ENCODE results near the gene HMGN1.

HMGN1 gene

DNA sequence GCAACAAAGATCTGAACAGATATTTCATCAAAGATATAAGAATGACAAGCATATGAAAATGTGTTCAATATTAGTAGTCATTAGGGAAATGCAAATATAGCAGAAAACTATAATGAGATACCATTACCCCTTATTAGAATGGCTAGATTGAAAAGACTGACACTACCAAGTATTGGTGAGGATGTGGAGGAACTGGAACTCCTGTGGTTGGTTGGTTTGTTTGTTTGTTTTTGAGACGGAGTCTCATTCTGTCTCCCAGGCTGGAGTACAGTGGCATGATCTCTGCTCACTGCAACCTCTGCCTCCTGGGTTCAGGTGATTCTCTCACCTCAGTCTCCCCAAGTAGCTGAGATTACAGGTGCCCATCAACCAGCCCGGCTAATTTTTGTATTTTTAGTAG, 18.9 kb upstream of the HMGN1 start:
- no peak for DNase-seq

DNA sequence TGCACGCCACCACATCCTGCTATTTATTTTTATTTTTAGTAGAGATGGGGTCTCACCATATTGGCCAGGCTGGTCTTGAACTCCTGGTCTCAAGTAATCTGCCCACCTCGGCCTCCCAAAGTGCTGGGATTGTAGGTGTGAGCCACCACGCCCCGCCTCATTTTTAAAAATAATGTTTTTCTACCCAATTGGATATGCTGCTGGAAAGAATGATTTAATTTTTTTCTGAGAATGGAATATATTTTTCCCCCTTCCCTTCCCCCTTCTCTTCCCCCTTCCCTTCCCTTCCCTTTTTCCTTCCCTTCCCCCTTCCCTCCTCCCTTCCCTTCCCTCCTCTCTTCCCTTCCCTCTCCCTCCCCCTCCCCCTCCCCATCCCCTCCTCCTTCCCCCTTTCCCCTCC, 17.7 kb upstream of the HMGN1 start:
- DNase-seq: no peak

DNA sequence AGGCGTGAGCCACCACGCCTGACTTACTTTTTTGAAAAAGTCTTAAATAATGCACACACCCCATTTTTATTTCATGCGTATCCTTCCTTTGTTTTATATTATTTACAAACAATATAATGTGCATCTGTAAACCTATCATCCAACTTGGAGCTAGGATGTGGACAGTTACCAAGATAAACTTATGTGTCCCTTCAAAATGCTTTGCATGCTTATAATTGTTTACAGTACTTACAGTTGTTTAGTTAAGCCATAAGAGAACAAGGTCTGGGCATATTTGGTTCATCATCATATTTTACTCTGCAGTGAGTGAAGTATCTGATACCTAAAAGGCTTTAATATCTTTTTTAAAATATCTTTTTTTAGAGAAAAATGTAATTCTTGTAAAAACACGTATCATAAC, 16.1 kb upstream of the HMGN1 start:
- DNase-seq: no peak

DNA sequence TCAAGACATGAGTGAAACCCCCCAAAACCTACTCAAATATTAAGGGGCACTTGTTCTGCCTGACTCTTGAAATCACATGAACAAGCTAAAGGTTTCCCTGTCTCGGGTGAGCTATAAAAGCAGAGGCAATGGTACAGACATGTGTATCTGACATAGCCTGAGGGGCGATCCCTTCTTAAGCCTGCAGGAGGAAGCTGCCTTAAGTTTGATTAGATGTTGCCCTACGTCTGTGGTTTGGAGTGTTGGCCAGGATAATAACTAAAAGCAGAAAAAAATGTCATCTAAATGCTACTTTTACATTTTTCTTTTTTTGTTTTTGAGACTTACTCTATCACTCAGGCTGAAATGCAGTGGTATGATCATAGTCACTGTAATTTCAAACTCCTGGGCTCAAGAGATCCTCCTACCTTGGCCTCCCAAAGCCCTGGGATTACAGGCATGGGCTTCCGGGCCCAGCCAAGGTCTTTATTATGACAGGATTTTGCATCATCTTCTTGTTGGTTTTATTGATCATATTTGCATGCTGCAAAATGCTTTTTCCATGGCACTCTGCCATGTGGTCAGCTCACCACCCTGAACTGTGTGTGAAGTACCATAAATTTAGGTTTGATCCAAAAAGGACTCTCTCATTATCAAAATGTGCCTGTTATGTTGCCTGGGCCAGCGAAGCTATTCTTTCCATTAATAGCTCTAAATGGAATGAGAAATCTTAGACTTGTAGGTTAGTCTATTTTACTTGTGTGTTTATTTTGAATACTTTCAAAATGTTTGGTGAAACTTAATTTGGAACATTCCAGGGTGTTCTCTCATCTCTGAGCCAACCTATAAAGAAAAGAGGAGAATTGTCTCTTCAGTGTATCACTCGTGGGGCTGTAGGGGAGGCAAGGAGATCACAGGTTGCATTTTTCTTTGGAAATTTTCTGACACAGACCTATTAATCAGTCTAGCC, 15.0 kb upstream of the HMGN1 start:
- no peak for DNase-seq

DNA sequence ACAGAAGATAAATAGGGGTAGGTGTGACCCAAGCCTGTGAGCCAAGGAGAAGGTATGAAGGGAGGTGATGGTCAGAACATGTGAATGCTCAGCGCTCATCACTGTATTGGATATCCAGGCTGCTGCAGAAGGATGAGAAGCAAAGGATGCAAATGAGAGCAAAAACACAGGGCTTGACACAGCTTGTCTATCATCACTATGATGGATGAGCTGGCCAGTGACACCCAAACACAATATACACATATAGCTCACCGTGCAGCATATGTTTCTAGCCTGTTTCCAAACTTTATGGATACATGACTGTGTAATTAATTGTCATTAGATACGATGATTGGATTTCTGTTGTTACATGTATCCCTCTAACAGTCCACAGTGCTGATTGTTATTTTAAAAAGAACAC, 13.8 kb upstream of the HMGN1 start:
- no peak for DNase-seq

DNA sequence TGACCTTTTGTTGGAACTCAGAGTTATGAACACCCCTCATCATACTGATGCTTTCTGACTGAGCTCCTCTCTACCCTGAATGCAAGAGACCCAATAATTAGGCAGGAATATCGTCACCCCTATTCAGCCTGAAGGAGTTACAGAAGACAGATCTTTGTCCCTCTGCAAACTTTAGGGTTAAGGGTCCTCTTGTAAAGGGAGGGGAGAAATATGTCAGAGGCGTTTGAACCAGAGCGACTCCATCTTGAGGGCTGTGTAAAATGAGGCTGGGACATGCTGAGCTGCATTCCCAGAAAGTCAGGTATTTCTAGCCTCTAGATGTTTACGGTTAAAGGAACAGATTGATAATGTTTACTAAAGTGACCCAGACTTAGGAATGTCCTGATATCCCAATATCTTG, 10.5 kb upstream of the HMGN1 start:
- DNase-seq: no peak

DNA sequence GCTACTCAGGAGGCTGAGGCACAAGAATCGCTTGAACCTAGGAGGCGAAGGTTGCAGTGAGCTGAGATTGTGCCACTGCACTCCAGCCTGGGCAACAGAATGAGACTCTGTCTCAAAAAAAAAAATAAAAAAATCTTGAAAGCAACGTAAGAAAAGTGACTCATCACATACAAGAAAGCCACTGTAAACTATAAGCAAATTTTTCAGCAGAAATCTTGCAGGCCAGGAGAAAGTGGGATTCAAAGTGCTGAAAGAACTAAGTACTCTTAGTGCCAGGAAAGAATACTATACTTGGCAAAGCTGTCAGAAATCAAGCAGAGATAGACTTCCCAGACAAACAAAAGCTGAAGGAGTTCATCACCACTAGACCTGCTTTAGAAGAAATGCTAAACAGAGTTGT, 4.4 kb upstream of the HMGN1 start:
- no peak for DNase-seq

DNA sequence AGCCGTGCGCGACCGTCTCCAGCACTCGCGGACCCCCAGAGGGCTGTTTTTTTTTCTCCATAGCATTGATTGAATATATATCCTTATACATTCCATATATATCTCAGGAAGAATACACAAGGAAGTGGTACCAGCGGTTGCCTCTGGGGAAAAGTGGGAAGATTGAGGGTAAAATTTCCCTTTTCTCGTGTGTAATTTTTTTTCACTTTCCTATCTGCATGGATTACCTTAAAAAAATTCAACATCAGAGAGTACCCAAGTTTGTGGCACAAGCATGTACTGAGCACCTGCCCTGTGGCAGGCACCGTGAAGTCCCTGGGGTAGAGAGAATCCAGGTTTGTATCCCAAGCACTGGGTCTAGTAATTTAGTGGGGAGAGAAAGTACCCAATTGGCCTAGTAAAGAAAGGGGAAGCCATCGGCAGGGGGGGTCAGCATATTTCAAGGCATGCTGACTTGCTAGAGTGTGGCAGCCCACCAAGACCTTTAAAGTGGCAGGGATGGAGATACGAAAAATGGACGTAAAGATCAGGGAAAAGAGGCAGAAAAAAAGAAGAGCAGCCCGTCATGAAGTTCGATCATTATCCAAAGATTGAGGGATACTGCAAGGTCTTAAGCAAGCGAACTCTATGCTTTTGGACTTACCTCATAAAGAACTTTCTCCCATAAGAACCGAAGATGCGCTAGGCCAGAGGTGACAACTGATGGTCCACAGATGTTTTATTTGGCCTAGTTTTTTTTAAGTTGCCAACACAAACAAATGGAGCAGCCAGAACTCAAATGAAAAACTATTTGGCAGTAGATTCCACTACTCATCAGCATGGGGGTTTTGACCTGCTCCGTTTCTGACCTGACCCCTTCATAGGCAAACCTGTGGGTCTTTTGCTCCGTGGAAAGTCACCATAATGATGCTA, 1.5 kb upstream of the HMGN1 start:
- DNase-seq: no peak

DNA sequence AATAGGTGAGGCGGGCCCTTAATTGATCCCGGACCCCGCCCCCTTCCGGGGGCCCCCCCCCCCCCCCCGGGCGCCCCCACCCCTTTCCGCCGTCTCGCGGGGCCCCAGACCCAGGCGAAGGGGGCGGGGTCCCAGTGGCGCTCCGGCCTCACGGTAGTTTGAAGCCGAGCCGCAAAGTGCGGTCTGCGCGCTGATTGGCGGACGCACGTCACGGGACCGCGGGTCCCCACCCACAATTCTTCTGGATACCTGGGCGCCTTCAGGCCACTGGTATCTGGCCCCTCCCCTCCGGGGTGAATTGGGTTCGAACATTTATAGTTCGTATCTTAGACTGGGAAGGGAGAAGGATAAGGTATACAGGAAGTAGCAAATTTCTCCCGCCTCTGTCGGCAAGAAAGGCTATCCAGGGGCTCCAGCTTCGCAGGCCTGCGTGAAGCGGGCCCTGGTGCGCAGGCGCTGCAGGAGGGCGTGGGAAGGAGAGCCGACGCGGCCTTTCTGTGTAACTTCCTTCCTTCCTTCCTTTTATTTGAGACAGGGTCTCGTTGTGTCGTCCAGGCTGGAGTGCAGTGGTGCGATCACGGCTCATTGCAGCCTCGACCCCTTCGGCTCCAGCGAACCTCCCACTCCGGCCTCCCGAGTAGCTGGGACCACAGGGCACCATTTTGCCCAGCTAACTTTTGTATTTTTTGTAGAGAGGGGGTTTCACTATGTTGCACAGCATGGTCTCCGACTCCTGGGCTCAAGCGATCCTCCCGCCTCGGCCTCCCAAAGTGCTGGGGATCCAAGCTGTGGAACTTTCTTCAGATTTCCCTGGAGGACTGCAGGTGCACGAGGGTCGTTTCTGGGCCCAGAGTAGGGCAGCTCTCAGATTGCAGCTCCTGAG, 564 bp upstream of the HMGN1 start:
- DNase-seq: peak; percentile 93 to 98 (median 96)

DNA sequence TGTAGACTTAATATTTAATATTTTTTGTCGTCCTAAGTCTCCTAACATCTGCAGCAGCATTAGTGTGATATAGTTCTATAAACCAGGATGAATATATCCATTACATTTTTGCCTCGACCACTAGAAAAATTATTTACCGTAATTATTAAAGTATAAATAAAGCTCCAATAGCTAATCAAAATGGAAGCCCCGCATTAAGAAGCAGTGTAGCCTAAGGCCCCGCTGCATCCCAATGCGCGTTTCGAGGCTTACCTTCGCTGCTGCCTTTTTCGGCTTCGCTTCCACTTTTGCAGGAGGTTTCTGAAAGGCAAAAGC, 891 bp downstream of the HMGN1 start:
- DNase-seq: peak in 1 of 5 donors; percentile 12

DNA sequence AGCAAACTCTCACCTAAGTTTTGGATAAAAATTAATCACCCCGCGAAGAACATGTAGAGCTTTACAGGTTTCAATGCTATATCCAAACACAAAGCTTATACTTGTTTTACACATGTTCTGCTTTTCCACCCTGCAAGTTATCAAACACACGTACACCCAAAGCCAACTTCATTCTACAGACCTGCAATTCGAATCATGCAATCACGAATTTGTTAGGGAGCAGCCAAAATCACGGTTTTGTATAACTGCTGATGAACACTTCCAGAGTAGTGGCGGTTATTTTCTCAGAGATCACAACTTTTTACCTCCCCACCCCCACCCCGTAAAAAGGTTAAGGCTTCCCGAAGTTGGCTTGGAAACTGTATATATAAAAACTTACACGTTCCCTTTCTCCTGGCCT, 1.4 kb downstream of the HMGN1 start:
- DNase-seq: no peak

DNA sequence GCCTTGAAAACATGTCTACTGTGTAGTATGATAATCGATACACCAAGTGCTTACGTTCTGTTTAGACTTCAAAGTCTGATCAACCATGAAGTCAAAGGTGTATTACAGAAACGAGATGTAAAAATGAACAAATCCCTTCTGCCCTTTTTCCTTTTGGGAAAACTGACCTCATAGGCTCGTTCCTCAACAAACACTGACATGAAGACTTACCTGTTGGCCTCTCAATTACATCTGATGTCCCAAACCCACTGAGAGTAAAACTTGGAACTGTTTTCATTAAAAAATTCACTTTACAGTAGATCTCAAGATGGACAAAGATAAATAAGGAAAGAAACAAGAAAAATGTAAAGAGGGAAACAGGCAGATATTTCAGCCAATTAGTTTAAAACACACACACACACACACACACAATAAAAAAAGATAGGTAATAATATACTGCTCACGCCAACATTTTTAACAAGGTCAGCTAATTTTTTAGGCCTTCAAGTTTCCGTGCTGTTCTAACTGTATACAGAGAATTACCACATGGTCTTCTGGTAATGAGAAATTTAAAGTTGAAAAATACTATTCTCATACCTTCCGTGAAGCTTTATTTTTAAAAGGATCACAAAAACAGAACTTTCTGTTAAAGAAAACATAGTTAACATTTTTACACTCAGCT, 2.1 kb downstream of the HMGN1 start:
- no peak for DNase-seq

DNA sequence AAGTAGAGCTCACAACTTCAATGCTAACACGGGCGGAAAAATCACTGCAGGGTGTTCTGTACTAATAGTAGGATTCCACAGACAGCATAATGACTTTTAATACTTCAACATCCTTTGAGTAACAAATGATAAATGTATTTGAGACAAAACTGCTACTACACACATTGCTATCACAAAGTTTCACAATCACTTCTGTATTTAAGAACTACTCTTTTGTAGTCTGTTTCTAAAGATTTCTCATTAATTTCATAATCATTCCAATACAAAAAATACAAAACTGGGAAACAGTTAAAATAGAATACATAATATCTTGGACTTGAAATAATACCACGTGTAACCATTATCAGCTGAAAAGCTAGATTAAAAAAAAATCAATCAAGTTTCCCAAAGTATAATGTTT, 2.7 kb downstream of the HMGN1 start:
- DNase-seq: no peak

DNA sequence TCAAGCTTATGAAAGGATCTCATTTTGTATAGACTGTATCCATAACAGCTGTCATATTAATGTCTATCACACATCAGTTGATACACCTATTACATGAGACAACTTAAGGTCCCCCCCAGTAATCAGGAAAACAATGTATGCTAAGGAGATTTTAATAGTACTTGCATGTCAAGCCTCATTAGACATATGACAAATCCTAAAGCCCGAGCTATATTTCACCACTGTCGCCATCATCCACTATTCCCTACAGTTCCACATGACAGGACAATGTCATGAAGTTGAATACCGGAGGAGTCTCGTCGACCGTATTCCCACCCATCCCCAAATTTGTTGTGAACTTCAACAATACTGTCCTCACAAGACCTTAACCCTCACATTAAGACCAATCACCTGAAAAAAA, 3.4 kb downstream of the HMGN1 start:
- DNase-seq: no peak

DNA sequence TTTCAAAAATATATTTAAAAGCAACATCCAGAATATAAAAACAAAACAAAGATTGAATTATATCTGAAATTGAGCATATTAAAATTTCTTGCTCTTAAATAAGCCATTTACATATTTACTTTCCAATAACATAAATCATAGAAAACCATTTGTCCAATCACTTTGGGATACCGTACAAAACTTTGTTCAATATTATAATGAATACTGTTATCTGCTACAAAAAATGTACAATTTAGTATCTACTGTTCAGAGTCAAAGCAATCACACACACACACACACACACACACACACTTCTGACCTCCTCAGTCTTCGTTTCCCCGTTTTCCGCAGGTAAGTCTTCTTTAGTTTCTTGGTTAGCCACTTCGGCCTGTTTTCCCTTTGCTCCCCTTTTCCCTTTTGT, 4.0 kb downstream of the HMGN1 start:
- no peak for DNase-seq

DNA sequence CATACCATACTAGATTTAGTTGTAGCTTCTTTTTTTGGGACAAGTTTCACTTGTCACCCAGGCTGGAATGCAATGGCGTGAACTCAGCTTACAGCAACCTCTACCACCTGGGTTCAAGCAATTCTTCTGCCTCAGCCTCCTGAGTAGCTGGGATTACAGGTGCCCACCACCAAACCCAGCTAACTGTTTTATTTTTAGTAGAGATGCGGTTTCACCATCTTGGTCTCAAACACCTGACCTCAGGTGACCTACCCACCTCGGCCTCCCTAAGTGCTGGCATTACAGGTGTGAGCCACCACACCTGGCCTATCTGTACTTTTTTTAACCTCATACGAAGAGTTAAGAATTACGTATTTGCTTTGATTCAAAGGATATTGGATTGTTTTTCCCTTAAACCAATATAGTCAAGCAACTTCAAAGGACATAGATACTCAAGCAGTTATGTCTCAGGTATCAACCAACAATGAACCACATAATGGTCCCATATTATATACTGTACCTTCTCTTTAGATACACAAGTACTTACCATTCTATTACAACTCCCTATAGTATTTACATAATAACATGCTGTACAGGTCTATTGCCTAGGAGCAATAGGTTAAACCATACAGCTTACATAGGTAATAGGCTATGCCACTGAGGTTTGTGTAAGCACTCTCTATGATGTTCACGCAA, 7.5 kb downstream of the HMGN1 start:
- no peak for DNase-seq

DNA sequence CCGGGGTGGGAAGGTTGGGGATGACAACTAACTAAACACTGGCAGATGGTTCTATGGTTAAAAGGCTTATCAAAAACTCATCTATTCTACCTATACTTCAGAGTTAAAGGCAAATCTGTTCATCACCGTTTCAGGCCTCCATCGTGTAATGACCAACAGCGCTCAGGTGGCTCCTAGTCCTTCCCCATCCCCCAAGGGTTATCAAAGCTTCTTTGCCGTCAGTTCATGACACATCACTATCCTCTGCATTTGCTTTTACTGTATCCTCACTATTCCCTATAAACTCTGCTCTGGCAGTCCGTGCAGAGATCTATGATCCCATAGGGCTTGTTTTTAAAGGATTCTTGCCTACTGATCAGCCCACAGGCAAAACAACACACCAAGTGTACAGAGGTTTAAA, 8.2 kb downstream of the HMGN1 start:
- no peak for DNase-seq

DNA sequence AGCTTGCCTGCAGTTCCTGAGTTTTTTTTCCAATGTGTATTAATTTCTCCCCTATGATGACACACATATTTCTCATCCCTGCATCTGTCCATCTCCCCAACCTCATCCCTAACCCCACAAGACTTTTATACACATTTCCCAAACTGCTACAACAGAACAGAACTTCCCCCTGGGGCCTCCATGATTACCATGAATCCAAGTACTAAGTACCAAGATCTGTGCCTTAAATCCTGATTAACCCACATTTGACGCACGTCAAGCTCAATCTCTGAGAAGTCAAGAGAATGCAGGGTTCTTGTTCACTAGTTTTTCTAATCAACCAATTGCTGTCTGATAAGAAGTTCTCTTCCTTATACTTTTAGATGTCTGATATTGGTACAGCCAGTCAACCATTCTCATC, 9.7 kb downstream of the HMGN1 start:
- no peak for DNase-seq

DNA sequence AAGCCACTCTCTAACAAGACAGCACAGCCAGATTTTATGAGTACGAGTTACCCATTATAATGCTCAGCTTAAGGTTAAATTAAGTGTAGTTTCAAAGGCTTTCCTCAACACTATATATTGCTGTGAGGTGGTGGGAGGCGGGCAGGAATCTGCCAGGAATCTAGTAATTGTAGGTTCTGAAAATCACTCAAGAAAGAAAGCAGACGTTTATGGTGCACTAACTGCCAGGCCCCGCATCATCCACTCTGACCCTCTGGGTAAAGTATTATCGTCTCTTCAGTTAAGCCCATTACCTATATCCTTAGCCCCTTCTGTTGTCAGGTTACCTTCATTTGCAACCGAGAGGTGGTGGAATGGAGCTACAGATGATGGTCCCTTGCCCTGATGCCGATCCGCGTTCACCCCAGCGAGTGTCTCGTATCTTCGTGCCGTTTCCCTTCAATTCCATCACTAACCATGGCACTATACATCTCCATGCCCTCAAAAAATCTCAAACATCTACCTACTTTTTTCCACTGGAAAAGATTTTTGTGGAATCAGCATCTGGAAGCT, 12.4 kb downstream of the HMGN1 start:
- DNase-seq: no peak

DNA sequence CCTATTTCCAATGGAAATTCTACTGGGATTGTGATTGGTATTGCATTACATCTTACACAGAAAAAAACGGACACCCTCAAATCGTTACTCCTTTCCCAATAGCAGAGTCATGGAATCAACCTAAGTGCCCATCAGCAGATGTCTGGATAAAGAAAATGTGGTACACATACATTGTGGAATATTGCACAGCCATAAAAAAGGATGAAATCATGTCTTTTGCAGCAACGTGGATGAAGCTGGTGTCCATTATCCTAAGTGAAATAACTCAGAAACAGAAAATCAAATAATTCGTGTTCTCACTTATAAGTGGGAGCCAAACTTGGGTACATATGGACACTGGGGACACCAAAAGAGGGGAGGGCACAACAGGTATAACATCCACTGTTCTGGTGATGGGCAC, 14.3 kb downstream of the HMGN1 start:
- no peak for DNase-seq

DNA sequence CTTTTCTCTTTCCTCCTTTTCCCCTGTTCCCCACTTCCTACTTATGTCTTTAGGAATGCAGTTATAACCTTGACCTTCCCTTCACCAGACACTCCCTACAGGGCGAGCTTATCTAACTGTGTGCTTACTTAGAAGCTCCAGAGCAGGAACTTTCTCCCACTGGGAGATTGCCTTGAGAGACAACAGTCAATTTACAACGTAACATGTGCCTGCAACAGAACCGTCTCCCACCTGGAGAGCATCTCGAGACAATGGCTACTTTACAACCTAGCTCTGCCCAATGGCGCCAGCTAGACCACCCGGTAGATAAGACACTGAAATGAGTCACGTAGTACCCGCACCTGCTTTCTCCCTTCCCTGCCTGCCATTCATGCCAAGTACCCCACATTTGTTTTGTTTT, 16.7 kb downstream of the HMGN1 start:
- DNase-seq: no peak

DNA sequence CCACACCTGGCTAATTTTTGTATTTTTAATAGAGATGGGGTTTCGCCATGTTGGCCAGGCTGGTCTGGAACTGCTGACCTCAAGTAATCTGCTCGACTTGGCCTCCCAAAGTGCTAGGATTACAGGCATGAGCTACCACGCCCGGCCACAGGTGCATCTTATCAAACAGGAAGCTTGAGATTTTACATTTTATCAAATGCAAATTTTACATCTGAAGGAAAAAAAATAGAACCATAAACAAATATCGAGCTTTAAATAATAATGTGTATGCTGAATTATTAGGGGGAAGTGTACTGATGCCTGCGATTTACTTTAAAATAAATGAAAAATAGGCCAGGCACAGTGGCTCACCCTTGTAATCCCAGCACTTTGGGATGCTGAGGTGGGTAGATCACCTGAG, 18.9 kb downstream of the HMGN1 start:
- no peak for DNase-seq

All from T-helper 1 cell (primary cell).